CD1c-positive myeloid dendritic cell (primary cell): ENCODE results near the gene STS.

ENCODE experiments used
- DNase-seq: peaks from one replicate; pipeline ENCODE4 v3.0.0-alpha.2; 2016; ENCODE audit errors: extremely low spot score

Gene STS

GRCh38 chrX:7179446-7179845, 31.9 kb downstream of the STS start:
- no peak for DNase-seq

DNA sequence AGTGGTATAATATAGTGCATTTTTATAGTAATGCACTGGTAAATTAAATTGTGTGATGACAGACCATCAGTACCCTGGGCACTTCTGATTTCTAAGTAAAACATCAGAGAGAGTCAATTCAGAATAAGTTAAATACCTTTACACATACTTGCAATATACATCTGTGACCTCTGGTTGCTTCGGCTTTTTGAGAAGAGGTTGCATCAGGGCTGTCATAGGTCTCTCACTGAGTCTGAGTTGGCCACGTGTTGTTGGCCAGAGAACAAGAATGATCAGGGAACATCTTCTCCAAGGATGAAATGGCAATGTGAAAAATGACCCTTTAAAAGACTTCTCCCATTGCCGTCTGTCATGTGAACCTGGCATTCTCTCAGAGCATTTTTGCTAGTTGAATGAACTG, 37.3 kb downstream of the STS start:
- DNase-seq = no peak

DNA sequence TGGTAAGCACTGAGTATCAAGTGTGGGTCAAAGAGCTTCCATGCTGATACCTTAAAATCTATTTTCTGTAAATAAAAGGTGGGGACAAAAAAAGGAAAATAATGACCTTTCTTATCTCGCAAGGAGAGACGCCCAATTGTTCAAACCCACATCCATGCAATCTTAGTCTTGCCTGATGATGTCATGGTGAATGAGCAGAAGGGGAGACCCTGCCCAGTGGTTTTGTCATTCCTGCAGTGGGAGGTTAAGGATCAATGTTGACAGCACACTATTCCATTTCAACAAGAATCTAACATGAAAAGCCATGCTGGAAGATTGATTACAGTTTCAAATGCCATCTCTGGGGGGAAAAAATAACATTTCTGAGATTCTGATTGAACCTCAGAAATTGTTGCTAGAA, 41.2 kb downstream of the STS start:
- DNase-seq = no peak

- DNase-seq = no peak
Observed at GRCh38 chrX:7190157-7190556, 42.6 kb downstream of the STS start.

- DNase-seq = no peak
Observed at GRCh38 chrX:7191681-7192110, 44.2 kb downstream of the STS start.

DNA sequence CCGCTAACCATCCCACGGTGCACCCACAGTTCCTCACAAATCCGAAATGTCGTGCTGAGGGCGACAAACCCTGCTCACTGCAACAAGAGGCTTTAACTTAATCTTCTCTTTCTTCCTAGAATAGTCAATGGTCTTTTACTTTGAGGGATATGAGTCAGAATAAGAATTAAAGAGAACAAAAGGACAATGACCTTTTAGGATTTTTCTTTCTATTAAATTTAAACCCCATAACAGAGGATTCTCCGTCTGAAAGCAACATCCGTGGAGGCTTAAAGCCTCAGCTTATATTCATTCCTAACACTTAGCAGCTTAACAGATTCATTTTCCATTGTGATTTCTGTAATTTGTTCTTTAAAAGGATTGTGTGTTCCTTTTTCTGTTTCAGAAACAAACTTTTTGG, 45.4 kb downstream of the STS start:
- no peak for DNase-seq

- no peak for DNase-seq
Observed at GRCh38 chrX:7194606-7195005, 47.1 kb downstream of the STS start.
